A549 treated with Mapracorat at 1 μM for 4 hours (cell line): ENCODE measurements around the gene PECR. TPM values are rescaled to one million over a fixed set of nuclear protein-coding genes. Genes with fewer than 3 reads are reported as not detected.

Experiments used
- total RNA-seq: library from RNA; stranded (reverse); fragments of 200-300 nt; extraction: Qiagen RNA extraction; gene quantifications from 5 replicates; pipeline ENCODE4 v1.2.3, GENCODE V29; 2022

PECR gene
- 13.2 to 16.9 TPM (median 14.4 TPM) in 5 replicates for total RNA-seq

GRCh38 chr2:216081487-216082116 is at the start of gene PECR, which contains the start of gene TMEM169:
PECR (minus strand) TSS chr2:216081809; CDS start chr2:216081741, 68 bp downstream.
TMEM169 (plus strand) TSS chr2:216081919; CDS start chr2:216095964, 14,045 bp downstream.

GRCh38 chr2:216108967-216109921 is 27.6 kb upstream of the PECR start, which contains the start of gene XRCC5:
XRCC5 (plus strand) TSS chr2:216109348; CDS start chr2:216109437, 89 bp downstream.

GRCh38 chr2:216013080-216013909 is 68.3 kb downstream of the PECR start, which contains the start of gene MREG:
MREG (minus strand) TSS chr2:216013551; CDS start chr2:216013327, 224 bp downstream.

Other genes with a start within 250 kb of the PECR start
- gene MREG, start 68.3 kb downstream of the PECR start, total RNA-seq = 4.2 to 5.3 TPM (median 4.9 TPM) in 5 replicates
- 0.25 to 0.59 TPM (median 0.29 TPM) in 5 replicates for gene TMEM169, start 110 bp upstream of the PECR start, total RNA-seq
- 169 to 199 TPM (median 184 TPM) in 5 replicates for gene XRCC5, start 27.5 kb upstream of the PECR start, total RNA-seq